Right renal pelvis (tissue), 4 donors: ENCODE measurements around the gene GPX7. TPM values are rescaled to one million over a fixed set of nuclear protein-coding genes. Genes with fewer than 3 reads are reported as not detected.
A peak's percentile ranks its signal among the peaks of the same experiment; 100 is the strongest.

Experiments
- DNase-seq, 4 donors: peaks; one replicate each; pipeline ENCODE4 v3.0.0-alpha.2; 2013; ENCODE audit warnings: low read depth in 4 of 4, low spot score in 3 of 4, missing footprints in 1 of 4
- polyA plus RNA-seq, 4 donors: library from polyadenylated mRNA; unstranded; fragments of 120-200 nt; gene quantifications; one replicate each; pipeline ENCODE4 v1.2.1, GENCODE V29; 2013; ENCODE audit not compliant: insufficient read length in 4 of 4

Gene GPX7
- polyA plus RNA-seq, 4 donors = 72.1 to 91.2 (median 80.3) TPM

GRCh38 chr1:52582116-52582696, 20.0 kb upstream of the GPX7 start:
- DNase-seq = no peak

- DNase-seq = no peak
Measured at GRCh38 chr1:52585474-52585873, 16.7 kb upstream of the GPX7 start.

GRCh38 chr1:52588027-52588426, 14.1 kb upstream of the GPX7 start:
- DNase-seq = no peak

GRCh38 chr1:52588535-52588934, 13.6 kb upstream of the GPX7 start:
- DNase-seq = no peak

DNA sequence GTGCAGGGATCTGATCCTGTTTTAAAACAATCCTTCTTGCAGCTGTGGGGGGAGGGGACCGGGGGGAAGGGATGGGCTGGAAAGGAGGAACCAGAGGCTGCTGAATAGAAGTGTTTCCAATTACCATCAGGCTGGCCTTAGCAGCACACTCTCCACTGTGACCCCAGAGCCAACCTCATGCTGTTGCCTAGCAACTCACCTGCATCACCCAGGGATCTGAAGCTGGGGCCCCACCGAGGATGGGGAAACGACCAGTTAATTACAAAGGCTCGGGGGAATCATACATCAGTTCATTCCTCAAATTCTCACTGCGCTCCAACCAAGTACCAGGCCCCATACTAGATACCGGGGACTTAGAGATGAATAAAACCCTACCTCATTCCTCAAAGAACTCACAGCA, 11.9 kb upstream of the GPX7 start:
- DNase-seq = no peak

- DNase-seq = no peak
Measured at GRCh38 chr1:52592637-52593323, 9.4 kb upstream of the GPX7 start.

DNA sequence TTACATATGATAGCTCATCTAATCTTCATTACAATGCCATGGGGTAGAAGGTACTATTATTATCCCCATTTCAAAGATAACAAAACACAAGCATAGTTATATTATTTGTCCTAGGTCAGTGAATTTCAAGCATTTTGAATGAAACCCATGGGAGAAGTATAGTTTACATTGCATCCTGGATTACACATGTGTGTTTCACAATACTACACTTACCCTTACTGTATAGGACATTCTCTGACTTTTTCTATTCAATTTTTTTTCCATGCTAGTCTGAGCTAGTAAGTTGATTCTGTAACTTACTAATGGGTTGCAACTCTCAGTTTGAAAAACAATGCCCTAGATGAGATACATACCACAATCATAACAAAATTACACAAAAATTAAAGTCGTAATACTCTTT, 8.7 kb upstream of the GPX7 start:
- no peak for DNase-seq

DNA sequence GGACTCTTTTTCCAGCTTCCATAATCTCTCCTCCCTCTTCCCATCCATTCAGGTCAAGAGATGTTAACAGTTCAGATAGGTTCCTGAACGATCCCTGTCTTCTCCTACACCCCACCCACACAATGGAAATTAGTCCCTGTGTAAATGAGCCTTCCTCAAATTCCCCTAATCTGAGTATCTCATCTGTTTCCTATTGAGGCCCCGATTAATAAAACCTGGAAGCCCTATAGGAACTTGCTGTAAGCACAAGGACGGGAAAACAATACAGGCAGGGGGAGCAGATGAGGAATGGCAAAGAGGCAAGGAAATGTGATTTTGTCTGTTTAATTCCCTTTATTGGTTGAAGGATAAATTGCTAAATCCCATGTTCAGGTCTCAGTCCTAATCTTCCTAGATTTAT, 7.1 kb upstream of the GPX7 start:
- DNase-seq = no peak

GRCh38 chr1:52597912-52598311, 4.3 kb upstream of the GPX7 start:
- no peak for DNase-seq

- DNase-seq = no peak
Measured at GRCh38 chr1:52598729-52599128, 3.4 kb upstream of the GPX7 start.

DNA sequence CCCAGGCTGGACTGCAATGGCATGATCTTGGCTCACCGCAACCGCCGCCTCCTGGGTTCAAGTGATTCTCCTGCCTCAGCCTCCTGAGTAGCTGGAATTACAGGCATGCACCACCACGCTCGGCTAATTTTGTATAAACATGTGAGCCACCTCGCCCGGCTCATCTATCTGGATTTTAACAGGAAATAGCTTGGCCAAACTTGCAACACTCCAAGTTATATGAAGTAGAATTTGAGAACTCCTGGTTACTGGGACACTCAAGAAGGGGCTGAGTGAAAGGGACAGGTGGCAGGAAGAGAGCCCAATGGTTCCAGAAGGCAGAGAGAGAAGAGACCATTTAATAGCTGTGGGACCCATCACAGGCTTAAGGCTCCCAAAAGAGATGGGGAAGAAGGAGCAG, 2.9 kb upstream of the GPX7 start:
- DNase-seq = no peak

GRCh38 chr1:52600533-52601179, 1.5 kb upstream of the GPX7 start:
- DNase-seq = no peak

- DNase-seq = peak in 1 of 4 donors; percentile 5
Measured at GRCh38 chr1:52601519-52601918, 652 bp upstream of the GPX7 start.

- peak in 2 of 4 donors; percentile 13 to 18 for DNase-seq
Measured at GRCh38 chr1:52602856-52603600, 857 bp downstream of the GPX7 start.

DNA sequence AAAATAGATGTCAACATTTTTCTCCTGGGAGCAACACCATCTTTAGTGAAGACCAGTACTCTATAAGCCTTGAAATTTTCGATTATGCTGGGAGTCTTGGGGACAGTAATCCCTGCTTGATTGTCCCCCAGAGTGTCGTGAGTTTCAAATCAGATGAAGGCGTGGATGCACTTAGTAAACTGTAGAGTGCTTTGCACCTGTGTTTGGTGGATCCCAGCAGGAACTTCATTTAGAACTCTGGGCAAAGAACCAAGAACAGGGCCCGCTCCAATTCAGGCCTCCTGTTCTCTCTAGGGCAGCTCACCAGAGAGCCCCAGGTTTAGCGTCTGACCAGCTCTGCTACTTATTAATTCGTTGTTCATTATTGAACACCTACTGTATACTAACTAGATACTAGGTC, 1.5 kb downstream of the GPX7 start:
- no peak for DNase-seq

- DNase-seq = no peak
Measured at GRCh38 chr1:52604063-52604770, 2.0 kb downstream of the GPX7 start.

DNA sequence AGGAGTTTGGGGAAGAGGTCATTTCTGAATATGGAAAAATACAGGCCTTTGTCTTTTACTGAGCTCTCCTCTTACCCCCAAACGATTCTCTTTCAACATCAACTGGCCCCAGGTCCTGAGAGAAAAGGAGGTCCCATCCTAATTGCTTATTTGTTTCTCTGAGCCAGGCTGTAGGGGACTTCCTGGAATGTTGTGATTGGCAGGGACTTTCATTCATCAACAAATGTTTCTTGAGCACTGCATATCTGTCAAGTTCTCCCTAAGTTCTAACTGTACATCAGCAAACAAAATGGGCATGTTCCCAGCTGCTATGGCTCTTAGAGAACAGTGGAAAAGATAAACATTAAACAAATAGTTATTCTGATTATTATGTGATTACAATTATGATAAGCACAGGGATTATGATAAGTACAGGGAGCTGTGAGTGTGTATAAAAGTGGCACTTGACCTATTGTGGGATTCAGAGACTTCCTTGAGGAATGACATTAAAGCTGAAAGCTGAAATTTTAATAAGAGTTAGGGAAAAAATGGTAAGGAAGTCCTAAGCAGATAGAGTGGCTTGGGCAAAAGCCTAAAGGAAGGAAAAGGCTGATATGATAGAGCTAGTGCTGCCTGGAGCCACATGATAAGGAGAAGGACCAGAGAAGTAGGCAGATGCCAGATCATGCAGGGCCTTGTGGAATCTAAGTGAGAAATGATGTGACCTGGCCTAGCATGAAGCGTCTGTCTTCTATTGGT, 11.6 kb downstream of the GPX7 start:
- DNase-seq = no peak

DNA sequence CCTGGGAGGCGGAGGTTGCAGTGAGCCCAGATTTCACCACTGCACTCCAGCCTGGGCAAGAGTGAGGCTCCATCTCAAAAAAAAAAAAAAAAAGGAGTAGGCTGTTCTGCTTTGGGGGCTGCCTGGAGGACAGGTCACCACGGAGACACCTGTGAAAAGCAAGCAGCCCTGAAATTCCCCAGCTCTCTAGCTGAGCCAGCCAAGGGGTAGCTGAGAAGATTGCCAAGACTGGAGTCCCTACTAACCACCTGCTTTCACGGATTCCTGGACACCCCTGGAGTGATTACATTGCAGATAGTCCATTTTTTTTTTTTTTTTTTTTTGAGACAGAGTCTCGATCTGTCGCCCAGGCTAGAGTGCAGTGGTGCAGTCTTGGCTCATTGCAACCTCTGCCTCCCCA, 12.5 kb downstream of the GPX7 start:
- DNase-seq = no peak

- DNase-seq = no peak
Measured at GRCh38 chr1:52615489-52616042, 13.4 kb downstream of the GPX7 start.

DNA sequence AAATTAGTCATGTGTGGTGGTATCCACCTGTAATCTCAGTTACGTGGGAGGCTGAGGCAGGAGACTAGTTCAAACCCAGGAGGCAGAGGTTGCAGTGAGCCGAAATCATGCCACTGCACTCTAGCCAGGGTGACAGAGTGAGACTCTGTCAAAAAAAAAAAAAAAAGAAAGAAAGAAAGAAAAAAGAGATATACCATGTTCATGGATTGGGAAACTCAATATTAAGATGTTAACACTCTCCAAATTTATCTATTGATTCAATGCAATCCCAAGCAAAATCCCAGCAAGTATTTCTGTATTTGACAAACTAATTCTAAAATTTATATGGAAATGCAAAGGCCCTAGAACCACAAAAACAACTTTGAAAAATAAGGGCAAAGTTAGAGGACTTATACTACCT, 19.8 kb downstream of the GPX7 start:
- DNase-seq = no peak
